Myocyte (in vitro differentiated cells): ENCODE data around the gene DCT. TPM values are rescaled to one million over a fixed set of nuclear protein-coding genes. Genes with fewer than 3 reads are reported as not detected.
A peak's percentile ranks its signal among the peaks of the same experiment; 100 is the strongest.
"Not testable (repeated sequence)": the region's sequence is repeated elsewhere in the genome, so short reads cannot be mapped to it uniquely, and the experiment has no call there.

Source experiments
- DNase-seq: peaks from one replicate; pipeline ENCODE4 v3.0.0-alpha.2; 2012; ENCODE audit warnings: low read depth
- polyA plus RNA-seq: library from polyadenylated mRNA; unstranded; fragments of >200 nt; gene quantifications from one replicate; pipeline ENCODE4 v1.2.1, GENCODE V29; 2012; ENCODE audit warnings: missing spikeins
- total RNA-seq: library from RNA; depleted of rRNA; stranded (reverse); fragments of >200 nt; gene quantifications from 2 replicates; pipeline ENCODE4 v1.2.3, GENCODE V29; 2014

DCT gene
- total RNA-seq, result 0.13 TPM in 1 of 2 replicates, not detected in the other
- polyA plus RNA-seq, result 0.14 TPM

- DNase-seq, result no peak
Observed at GRCh38 chr13:94479616-94480015, at the start of gene DCT. DCT (minus strand) TSS chr13:94479682; CDS start chr13:94479255, 427 bp downstream.

DNA sequence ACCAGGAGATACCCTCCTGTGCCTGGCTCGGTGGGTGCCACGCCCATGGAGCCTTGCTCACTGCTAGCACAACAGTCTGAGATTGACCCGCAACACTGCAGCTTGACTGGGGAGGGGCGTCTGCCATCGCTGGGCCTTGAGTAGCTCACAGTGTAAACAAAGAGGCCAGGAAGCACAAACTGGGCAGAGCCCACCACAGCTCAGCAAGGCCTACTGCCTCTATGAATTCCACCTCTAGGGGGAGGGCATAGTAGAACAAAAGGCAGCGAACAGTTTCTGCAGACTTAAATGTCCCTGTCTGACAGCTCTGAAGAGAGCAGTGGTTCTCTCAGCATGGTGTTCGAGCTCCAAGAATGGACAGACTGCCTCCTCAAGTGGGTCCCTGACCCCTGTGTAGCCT, 47.5 kb upstream of the DCT start:
- not testable (repeated sequence) for DNase-seq

GRCh38 chr13:94525781-94526180, 46.3 kb upstream of the DCT start:
- DNase-seq, result no peak

- no peak for DNase-seq
Observed at GRCh38 chr13:94524407-94524806, 44.9 kb upstream of the DCT start.

- no peak for DNase-seq
Observed at GRCh38 chr13:94520001-94520400, 40.5 kb upstream of the DCT start.

- DNase-seq, result no peak
Observed at GRCh38 chr13:94516456-94516855, 37.0 kb upstream of the DCT start.

DNA sequence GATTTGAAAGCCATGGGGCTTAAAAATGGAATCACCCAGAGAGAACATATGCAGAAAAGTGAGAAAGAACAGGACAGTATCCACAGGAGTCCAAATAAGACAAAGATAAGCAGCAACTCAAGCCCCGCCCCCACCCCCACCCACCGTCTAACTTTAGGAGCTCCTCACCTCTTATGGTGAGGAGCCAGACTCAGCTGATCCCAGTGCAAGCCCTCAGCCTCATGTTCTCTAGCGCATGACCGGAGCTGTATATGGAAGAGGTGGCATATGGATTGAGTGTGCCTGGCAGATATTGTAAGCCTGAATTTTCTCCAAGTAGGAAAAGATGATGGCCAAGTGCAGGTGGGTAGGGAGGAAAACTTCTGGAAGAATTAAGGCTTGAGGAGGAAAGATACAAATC, 36.4 kb upstream of the DCT start:
- no peak for DNase-seq

DNA sequence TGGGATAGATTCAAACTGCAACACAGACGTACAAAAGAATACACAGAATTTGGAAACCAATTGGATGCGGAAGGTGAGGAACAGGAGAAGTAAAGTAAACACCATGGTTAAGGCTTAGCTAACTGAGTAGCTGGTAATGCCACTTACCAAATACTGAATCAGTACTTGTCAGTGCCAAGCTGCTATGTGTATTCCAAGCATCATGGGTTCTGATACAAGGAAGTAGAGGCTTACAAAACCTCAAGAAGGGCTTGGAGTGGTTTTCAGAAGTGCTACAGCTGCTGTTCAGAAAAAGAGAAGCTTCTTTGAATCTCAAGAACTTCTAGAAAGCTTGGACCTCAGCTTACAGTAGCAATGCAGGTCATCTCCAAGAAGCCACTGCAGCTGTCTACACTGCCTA, 35.9 kb upstream of the DCT start:
- no peak for DNase-seq

GRCh38 chr13:94513026-94513425, 33.5 kb upstream of the DCT start:
- DNase-seq, result no peak

DNA sequence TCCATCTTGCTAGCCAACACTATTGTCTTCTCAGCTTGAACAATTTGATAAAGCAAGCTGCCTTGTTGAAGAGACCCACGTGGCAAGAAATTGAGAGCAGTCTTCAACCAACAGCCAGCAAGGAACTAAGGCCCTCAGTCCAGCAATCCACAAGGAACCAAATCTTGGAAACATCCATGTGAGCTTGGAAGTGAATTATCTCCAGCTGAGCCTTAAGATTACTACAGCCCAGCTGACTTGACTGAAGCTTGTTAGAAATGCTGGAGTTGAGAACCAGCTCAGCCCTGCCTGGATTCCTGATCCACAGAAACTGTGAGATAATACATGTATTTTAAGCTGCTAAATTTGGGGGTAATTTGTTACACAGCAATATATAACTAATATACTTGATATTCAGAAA, 26.2 kb upstream of the DCT start:
- no peak for DNase-seq

DNA sequence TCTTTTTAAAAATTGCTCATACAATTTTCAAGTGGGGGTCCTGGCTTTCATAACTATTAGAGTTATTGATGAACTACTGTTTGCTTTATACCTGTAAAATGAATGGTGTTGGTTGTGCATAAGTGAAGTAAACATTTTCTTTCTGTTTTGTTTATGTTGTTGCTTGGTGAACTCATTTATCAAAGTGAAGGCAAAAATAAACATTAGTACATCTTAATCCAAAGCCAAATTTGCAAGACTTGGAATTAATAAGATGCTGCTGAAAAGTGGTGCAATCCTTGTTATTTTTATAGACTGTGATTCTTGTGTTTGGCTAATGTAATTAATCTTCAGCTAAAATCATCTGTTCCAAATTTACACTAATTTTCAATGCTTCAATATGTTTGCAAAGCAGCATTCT, 24.4 kb upstream of the DCT start:
- no peak for DNase-seq

GRCh38 chr13:94498831-94499230, 19.3 kb upstream of the DCT start:
- DNase-seq, result not testable (repeated sequence)

DNA sequence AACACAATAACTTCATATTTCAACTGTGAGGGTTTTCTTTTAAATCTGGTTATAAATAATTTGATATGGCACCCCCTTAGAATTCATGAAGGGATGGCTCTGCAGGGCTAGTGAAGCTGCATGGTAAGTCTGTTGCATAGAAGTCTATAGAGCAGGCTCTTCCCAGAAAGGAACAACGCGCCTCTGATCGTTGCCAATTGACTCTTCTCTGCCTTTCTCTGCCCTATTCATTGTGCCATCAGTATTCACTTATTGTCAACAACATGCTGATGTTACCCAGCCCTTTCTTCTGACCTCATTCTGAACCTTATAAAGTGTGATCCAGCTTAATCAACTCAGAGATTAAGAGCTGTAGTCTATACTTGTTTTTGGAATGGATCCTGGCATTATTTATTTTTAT, 16.3 kb upstream of the DCT start:
- no peak for DNase-seq

GRCh38 chr13:94494026-94494425, 14.5 kb upstream of the DCT start:
- no peak for DNase-seq

DNA sequence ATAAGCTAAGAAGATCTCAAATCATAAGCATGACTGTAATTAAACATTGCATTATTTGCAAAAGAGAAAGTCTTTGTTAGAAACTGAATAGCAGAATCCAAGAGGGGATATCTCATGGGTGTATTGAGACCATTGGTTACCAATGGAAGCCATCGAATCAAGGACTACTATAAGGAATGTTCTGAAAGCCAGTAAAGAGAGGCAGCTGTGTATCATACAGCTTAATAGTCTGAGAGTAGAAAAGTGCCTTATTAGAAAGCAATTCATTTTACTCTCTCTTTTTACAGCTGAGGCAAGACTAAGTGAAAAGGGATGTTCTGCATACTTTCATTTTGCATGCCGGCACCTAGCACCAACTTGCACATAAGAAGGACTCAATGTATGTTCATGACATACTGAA, 7.6 kb upstream of the DCT start:
- DNase-seq, result no peak

DNA sequence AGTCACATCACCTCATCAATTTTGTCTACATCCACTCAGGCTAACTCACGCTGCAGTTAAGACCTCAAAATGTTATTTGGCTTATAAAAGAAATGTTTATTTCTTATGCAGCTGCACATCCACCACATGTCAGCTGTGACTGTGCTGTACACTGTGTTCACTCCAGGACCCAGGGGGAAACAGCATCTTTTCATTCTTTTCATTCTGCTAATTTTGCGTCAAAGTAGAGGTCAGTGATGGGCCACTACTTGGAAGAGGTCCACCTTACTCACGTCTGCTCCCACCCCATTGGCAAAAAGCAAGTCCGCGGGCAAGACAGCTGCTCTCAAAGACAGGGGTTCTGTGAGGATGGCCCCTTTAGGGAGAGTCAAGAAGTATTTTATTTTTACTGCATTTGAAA, 4.5 kb upstream of the DCT start:
- DNase-seq, result no peak

- peak; percentile 57 for DNase-seq
Observed at GRCh38 chr13:94481941-94482340, 2.5 kb upstream of the DCT start.

DNA sequence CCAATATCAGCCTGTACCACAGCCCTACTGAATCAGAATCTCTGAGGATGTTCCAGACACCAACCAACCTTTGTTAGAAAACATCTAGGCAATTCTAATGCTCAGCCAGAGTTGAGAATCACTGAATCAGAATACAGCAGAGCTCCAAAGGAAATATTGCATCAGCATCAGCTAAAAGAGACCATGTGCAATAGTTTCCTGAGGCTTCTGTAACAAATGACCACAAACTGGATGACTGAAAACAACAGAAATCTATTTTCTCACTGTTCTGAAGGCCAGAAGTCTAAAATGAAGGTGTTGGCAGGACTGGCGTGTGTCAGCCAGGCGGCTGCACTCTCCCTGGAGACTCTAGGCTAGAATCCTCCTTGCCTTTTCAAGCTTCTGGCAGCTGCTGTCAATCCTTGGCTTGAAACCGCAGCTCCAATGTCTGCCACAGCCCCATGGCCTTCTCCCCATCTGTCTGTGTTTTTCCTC, 1.2 kb upstream of the DCT start:
- peak; percentile 88 for DNase-seq

GRCh38 chr13:94478913-94479312, 569 bp downstream of the DCT start:
- no peak for DNase-seq

- no peak for DNase-seq
Observed at GRCh38 chr13:94470126-94470525, 9.4 kb downstream of the DCT start.

DNA sequence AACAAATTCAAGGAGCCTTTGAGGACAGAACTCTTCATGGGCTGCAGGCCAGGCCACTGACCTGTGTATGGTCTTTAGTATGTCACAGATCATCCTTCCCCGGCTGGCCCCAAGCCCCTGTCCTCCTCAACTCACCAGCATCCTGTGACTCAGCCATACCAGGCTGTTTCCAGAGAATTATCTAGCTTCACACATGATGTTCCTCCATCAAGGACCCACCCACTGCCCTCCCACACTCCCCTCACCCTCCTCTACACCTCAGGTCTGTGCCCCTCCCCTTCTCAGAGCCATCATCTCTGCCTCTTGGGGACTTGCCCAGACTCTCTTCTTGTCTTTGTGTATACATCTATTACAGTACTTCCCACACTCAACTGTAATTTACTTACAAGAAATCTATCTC, 14.7 kb downstream of the DCT start:
- no peak for DNase-seq

GRCh38 chr13:94462670-94463069, 16.8 kb downstream of the DCT start:
- no peak for DNase-seq

GRCh38 chr13:94459116-94459515, 20.4 kb downstream of the DCT start:
- DNase-seq, result no peak

- no peak for DNase-seq
Observed at GRCh38 chr13:94455414-94455813, 24.1 kb downstream of the DCT start.
